Kidney epithelial cell (primary cell): Measurements from ENCODE around the gene GPX3. TPM values are rescaled to one million over a fixed set of nuclear protein-coding genes. Genes with fewer than 3 reads are reported as not detected.

ENCODE experiments used
- DNase-seq: peaks from one replicate; pipeline ENCODE4 v3.0.0-alpha.2; 2010; ENCODE audit warnings: low read depth
- H3K27me3 ChIP-seq: 2 replicates; pipeline ENCODE4 v1.6.0; 2011; ENCODE audit warnings: low read length; ENCODE audit not compliant: control insufficient read depth, insufficient read depth
- H3K36me3 ChIP-seq: 2 replicates; pipeline ENCODE4 v1.5.1; 2011; ENCODE audit warnings: low read length; ENCODE audit not compliant: control insufficient read depth, insufficient read depth
- H3K4me3 ChIP-seq: 2 replicates; pipeline ENCODE4 v1.5.1; 2011; ENCODE audit warnings: low read depth, mild to moderate bottlenecking, control low read depth, low read length
- CTCF ChIP-seq: IDR thresholded peaks from 2 replicates; pipeline ENCODE4 v1.5.1; 2011; ENCODE audit warnings: mild to moderate bottlenecking, moderate library complexity, low read length, control low read depth, inconsistent platforms; ENCODE audit not compliant: insufficient read depth, poor library complexity, severe bottlenecking
- total RNA-seq: library from RNA; depleted of rRNA; stranded (reverse); fragments of >200 nt; gene quantifications from 2 replicates; pipeline ENCODE4 v1.2.3, GENCODE V29; 2015

The GPX3 gene
- total RNA-seq, 1 donor from 2014 or later: 6.3 TPM

- TF ChIP-seq CTCF: no peak
- DNase-seq: no peak
- peaks cover 2% of the 10 kb centered on the region for H3K36me3 ChIP-seq
- H3K27me3 ChIP-seq: no peaks in the 10 kb centered on the region
- H3K4me3 ChIP-seq: no peak overlapping the region
Observed at GRCh38 chr5:151021746-151022145, 1.4 kb downstream of the GPX3 start.

- Histone ChIP-seq H3K36me3 (peaks cover 2% of the 10 kb centered on the region), H3K27me3 (no peaks in the 10 kb centered on the region), H3K4me3 (no peak overlapping the region)
- DNase-seq: no peak
- no peak for TF ChIP-seq CTCF
Observed at GRCh38 chr5:151022511-151023018, 2.2 kb downstream of the GPX3 start.

- DNase-seq: no peak
- no peak overlapping the region for H3K4me3 ChIP-seq
- TF ChIP-seq CTCF: no peak
- H3K27me3 ChIP-seq: no peaks in the 10 kb centered on the region
- peaks cover 3% of the 10 kb centered on the region for H3K36me3 ChIP-seq
Observed at GRCh38 chr5:151023047-151023615, 2.7 kb downstream of the GPX3 start.

- no peak overlapping the region for H3K4me3 ChIP-seq
- TF ChIP-seq CTCF: no peak
- no peak for DNase-seq
- H3K27me3 ChIP-seq: no peaks in the 10 kb centered on the region
- H3K36me3 ChIP-seq: peaks cover 4% of the 10 kb centered on the region
Observed at GRCh38 chr5:151023651-151024050, 3.3 kb downstream of the GPX3 start.

GRCh38 chr5:151024440-151025249 is 4.3 kb downstream of the GPX3 start:
- no peak for TF ChIP-seq CTCF
- peaks cover 4% of the 10 kb centered on the region for H3K36me3 ChIP-seq
- no peak overlapping the region for H3K4me3 ChIP-seq
- DNase-seq: no peak
- no peaks in the 10 kb centered on the region for H3K27me3 ChIP-seq
